Natural killer cell (primary cell): ENCODE data around the gene CLEC2A. TPM values are rescaled to one million over a fixed set of nuclear protein-coding genes. Genes with fewer than 3 reads are reported as not detected.

ENCODE experiments used
- ATAC-seq, 3 donors: fragments of 150-1000 bp in 2 of 3; fragments of 200-7000 bp in 1 of 3; cut with Tn5 transposase; 1 replicate in 1 of 3; 2 replicates in 2 of 3; pipeline ENCODE4 v1.10.0; 2021; ENCODE audit warnings: mild to moderate bottlenecking in 2 of 3, moderate library complexity in 2 of 3
- DNase-seq, 2 donors: peaks; one replicate each; pipeline versions ENCODE4 v3.0.0 to v3.0.0-alpha.2; 2013 to 2021; ENCODE audit warnings: mixed read lengths in 1 of 2
- H3K27ac ChIP-seq: one replicate; pipeline ENCODE4 v1.5.1; 2013; ENCODE audit warnings: mild to moderate bottlenecking, low read length
- H3K27me3 ChIP-seq: one replicate; pipeline ENCODE4 v1.6.1; 2013; ENCODE audit warnings: low read length; ENCODE audit not compliant: control insufficient read depth, insufficient read depth
- H3K36me3 ChIP-seq: one replicate; pipeline ENCODE4 v1.6.1; 2013; ENCODE audit warnings: low read length; ENCODE audit not compliant: control insufficient read depth, insufficient read depth
- H3K4me1 ChIP-seq: one replicate; pipeline ENCODE4 v1.6.1; 2013; ENCODE audit warnings: low read length; ENCODE audit not compliant: control insufficient read depth, insufficient read depth
- H3K4me3 ChIP-seq: one replicate; pipeline ENCODE4 v1.5.1; 2013; ENCODE audit warnings: low read length
- H3K9me3 ChIP-seq: one replicate; pipeline ENCODE4 v1.6.1; 2013; ENCODE audit warnings: low read length; ENCODE audit not compliant: control insufficient read depth, insufficient read depth
- H3K27ac Mint-ChIP-seq, 2 donors: one replicate each; pipeline ENCODE4 v1.8.0; 2022; ENCODE audit warnings: mild to moderate bottlenecking in 2 of 2, mixed read lengths in 2 of 2, moderate library complexity in 1 of 2
- H3K27me3 Mint-ChIP-seq, 2 donors: one replicate each; pipeline ENCODE4 v1.8.0; 2022; ENCODE audit warnings: low read depth in 2 of 2, mixed read lengths in 2 of 2
- H3K36me3 Mint-ChIP-seq: one replicate; pipeline ENCODE4 v1.8.0; 2022; ENCODE audit warnings: mixed read lengths
- H3K4me1 Mint-ChIP-seq, 2 donors: one replicate each; pipeline ENCODE4 v1.8.0; 2022; ENCODE audit warnings: mixed read lengths in 2 of 2
- H3K4me3 Mint-ChIP-seq: one replicate; pipeline ENCODE4 v1.8.0; 2022; ENCODE audit warnings: mild to moderate bottlenecking, moderate library complexity, mixed read lengths
- H3K9me3 Mint-ChIP-seq, 2 donors: one replicate each; pipeline ENCODE4 v1.8.0; 2022; ENCODE audit warnings: mixed read lengths in 2 of 2
- WGBS: methylation state at CpG from one replicate; pipeline ENCODE4 v1.1.7; 2013; ENCODE audit warnings: missing lambda C conversion rate; ENCODE audit not compliant: insufficient coverage; 5-methylcytosine and 5-hydroxymethylcytosine counted together
- intact Hi-C: fragments of 100-400 bp; cut with micrococcal nuclease; formaldehyde crosslinking; loops from one replicate; pipeline ENCODE4 v1.14.2; 2022
- total RNA-seq, 4 donors: library from RNA; stranded (reverse); fragments of 120-200 nt in 1 of 4; gene quantifications; one replicate each; pipeline versions ENCODE4 v1.2.3 to v1.2.4, GENCODE V29; 2013 to 2022
- TF ChIP-seq, protein P1 (sequence below): fragments of 200-600 bp; IDR thresholded peaks from one replicate; pipeline ENCODE4 v1.8.0; 2022; ENCODE audit warnings: antibody characterized with exemption

Gene CLEC2A
- total RNA-seq, 3 donors from 2014 or later (not counting 1 experiment from before 2014, with no cell fraction given): not detected

DNA sequence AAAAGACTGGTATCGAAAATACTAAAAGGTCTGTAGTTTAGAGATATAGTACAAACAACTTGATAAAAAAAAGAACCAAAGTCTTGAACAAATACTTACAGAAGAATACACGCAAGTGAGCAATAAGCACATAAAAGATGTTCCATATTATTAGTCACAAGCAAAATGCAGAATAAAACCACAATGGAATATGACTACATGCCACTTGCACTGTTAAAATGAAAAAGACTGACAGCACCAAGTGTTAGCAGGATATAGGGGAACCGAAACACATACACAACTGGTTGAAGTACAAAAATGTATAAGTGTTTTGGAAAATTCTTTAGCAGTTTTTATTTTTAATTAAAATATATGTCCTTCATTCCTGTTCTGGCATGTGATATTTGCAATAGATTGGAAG lies 3.6 kb downstream of the CLEC2A start:
- Mint-ChIP-seq H3K27ac (no peak overlapping the region), H3K4me3 (no peak overlapping the region), H3K27me3 (peaks cover 11 to 15% of the 10 kb centered on the region in 2 donors), H3K9me3 (no peaks in the 10 kb centered on the region), H3K4me1 (peaks cover 5 to 7% of the 10 kb centered on the region in 2 donors), H3K36me3 (no peaks in the 10 kb centered on the region)
- Histone ChIP-seq H3K4me3 (no peak overlapping the region), H3K9me3 (no peaks in the 10 kb centered on the region), H3K27me3 (no peaks in the 10 kb centered on the region), H3K4me1 (peaks cover 2% of the 10 kb centered on the region), H3K27ac (no peak overlapping the region), H3K36me3 (no peaks in the 10 kb centered on the region)
- TF ChIP-seq, protein P1, sequence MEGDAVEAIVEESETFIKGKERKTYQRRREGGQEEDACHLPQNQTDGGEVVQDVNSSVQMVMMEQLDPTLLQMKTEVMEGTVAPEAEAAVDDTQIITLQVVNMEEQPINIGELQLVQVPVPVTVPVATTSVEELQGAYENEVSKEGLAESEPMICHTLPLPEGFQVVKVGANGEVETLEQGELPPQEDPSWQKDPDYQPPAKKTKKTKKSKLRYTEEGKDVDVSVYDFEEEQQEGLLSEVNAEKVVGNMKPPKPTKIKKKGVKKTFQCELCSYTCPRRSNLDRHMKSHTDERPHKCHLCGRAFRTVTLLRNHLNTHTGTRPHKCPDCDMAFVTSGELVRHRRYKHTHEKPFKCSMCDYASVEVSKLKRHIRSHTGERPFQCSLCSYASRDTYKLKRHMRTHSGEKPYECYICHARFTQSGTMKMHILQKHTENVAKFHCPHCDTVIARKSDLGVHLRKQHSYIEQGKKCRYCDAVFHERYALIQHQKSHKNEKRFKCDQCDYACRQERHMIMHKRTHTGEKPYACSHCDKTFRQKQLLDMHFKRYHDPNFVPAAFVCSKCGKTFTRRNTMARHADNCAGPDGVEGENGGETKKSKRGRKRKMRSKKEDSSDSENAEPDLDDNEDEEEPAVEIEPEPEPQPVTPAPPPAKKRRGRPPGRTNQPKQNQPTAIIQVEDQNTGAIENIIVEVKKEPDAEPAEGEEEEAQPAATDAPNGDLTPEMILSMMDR: no peak
- DNase-seq: no peak
- intact Hi-C loops: no loop called here
- ATAC-seq: no peak
- no CpG with 5 or more reads among the region's 3 CpGs for WGBS

DNA sequence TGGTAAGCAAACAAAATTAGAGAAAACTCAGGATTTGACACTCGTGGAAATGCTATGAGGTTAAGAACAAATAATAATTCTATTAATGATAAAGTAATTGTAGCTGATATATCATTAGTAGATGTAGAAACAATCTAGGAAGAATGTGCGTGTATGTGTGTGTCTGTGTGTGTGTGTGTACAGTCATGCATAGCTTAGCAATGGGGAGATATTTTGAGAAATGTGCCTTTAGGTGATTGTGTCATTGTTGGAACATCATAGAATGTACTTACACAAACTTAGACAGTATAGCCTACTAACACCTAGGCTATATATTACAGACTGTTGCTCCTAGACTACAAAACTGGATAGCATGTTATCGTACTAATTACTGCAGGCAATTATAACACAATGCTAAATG lies 5.3 kb downstream of the CLEC2A start:
- Mint-ChIP-seq H3K27ac (no peak overlapping the region), H3K27me3 (peaks cover 11 to 12% of the 10 kb centered on the region in 2 donors), H3K9me3 (no peaks in the 10 kb centered on the region), H3K4me3 (no peak overlapping the region), H3K36me3 (no peaks in the 10 kb centered on the region), H3K4me1 (peaks cover 5 to 7% of the 10 kb centered on the region in 2 donors)
- ATAC-seq: no peak
- TF ChIP-seq, protein P1: no peak
- Histone ChIP-seq H3K4me1 (peaks cover 2% of the 10 kb centered on the region), H3K36me3 (no peaks in the 10 kb centered on the region), H3K27ac (no peak overlapping the region), H3K9me3 (no peaks in the 10 kb centered on the region), H3K4me3 (no peak overlapping the region), H3K27me3 (no peaks in the 10 kb centered on the region)
- no peak for DNase-seq
- intact Hi-C loops: no loop called here
- WGBS: 94% methylated on average over 3 of the region's 3 CpGs

DNA sequence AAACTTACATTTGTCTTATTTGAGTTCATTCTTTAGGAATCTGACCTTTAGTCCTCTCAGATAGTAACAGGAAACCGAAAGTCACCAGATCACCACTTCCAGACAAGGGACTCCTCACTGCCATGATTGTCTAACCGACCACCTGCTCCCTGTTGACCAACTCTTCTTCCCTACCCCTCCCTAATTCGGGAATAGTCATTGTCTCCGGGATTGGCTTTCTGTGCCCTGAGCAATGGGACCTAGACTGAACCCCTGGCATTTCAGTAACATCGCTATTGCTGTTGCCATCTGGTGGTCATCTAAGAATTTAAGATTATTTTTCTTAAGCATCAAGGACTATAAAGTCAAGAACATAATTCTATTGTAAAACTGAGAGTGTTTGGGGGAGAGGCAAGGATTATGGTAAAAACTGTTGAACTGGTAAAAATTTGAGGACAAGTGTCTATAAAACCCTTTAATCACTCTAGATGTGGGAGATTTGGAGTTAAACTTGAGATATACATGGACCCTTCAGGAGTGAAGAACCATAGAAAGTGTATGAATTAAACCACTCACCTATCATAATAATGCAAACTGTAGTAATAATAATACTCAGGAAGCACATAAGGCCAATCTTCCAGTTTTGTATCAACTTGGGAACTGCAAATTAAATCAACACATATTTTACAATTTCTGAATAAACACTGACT lies 6.3 kb downstream of the CLEC2A start:
- intact Hi-C loops: loop anchor here (1.0 kb wide), 2 partner anchors 112 to 178 kb away; no protein-coding TSS in a partner anchor
- DNase-seq: peak in 1 of 2 donors; percentile 73
- H3K4me3 ChIP-seq: no peak overlapping the region
- no peaks in the 10 kb centered on the region for H3K27me3 ChIP-seq
- Mint-ChIP-seq H3K4me3 (peak overlapping the region; percentile 83), H3K9me3 (no peaks in the 10 kb centered on the region), H3K4me1 (peaks cover 5 to 7% of the 10 kb centered on the region in 2 donors), H3K27ac (peak overlapping the region; percentile 64 to 76), H3K27me3 (peaks cover 6 to 11% of the 10 kb centered on the region in 2 donors), H3K36me3 (no peaks in the 10 kb centered on the region)
- H3K9me3 ChIP-seq: no peaks in the 10 kb centered on the region
- WGBS: 17% methylated on average over 5 of the region's 5 CpGs
- H3K36me3 ChIP-seq: no peaks in the 10 kb centered on the region
- no peak overlapping the region for H3K27ac ChIP-seq
- TF ChIP-seq, protein P1: peak; percentile 55
- peak; percentile 66 to 75 (median 72) for ATAC-seq
- H3K4me1 ChIP-seq: peaks cover 2% of the 10 kb centered on the region
